Ramos (cell line): ENCODE data around the gene INPP4B.

ENCODE experiments used
- in situ Hi-C: fragments of 300-500 bp; cut with MboI; formaldehyde crosslinking; loops from one replicate; pipeline ENCODE4 v1.14.3; 2022; ENCODE audit warnings: low sequenced_read_pairs; ENCODE audit not compliant: unreplicated experiment

INPP4B gene

DNA sequence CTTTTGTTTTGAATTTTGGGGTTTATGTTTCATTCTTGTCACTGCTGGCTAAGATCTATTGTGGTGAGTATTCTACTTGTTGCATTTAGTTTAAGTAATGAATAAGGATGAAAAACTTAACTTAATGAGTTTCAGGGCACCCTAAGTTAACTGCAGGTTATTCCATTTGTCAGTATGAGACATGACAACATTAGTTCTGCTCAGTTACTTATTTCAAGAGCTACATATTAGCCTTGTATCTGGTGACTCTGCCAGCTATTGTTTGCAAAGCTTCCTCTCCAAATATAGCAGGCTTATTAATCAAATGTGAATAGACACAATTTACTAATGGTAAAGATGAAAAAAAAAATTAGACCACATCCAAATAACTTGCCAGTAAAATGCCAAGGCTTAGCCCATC, 642.6 kb downstream of the INPP4B start:
- in situ Hi-C loops = no loop called here

DNA sequence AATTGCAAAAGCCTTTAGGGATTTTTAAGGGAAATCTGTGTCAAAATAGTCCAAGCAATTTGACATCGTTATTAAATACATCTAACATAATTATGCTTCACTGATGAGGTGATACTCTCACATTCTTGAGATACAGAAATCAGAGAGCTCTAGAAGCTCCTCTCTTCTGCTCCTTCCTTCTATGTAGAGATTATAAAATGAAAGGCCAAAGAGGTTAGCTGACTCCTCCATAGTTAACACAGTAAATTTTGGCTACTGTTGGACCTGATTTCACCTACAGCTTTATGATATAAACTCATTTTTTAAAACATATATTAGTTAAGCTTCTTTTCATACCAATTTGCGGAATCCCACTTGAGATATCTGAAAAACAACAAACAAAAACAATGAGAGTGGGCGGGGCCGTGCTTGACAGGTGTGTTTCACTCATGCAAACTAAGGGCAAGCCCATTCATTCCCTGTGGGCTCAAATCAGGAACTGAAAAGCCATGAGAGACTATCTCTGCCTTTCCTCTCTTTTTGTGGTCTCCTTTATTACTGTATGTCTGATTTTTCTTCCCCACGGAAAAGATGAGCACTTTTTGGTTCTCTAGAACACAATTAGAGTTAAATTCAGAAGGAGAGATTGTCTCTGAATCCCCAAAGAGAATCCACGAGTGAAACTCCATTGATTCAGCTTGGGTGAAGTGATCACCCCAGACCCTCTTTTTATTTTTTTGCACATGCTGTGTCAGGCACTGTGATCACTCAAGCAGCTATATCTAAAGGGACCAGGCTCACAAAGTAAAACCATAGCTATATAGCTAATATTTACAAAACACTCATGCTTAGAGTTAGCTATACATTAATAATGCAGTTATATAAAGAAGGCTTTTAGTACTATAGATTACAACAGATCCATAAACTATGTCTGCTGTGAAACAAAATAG, 643.4 kb downstream of the INPP4B start:
- in situ Hi-C loops = no loop called here

DNA sequence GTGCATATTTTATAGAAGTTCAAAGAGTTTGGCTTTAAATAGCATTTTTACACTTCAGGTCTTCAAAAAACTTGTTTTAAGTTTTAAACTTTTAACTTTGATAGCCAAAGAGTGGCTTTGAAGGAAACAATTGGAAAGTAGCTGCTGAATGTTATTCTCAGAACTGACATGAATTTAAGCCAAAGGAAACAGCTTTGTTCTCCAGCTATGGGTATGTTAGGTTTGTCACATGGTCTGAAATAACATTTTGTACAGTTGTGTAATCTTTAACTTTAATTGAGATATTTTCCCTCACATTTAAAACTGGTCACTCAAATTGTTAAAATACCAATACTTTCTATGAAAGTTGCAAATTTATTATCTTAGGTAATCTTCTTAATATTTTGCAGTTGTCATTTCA, 645.1 kb downstream of the INPP4B start:
- in situ Hi-C loops = no loop called here

DNA sequence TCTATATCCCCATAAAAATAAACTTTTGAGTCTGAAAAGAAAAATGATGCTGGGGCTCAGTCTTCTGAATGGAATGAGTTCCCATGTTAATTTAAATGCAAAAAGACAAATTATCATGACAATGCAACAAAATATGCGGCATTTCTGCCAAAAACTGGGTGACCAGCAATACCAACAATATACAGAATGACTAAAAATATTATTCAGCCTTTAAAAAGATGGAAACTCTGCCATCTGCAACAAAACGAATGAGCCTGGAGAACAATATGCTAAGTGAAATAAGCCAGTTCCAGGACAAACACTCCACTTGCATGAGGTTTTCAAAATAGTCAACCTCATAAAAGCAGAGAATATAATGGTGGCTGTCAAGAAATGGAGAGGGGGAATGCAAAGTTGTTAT, 651.2 kb downstream of the INPP4B start:
- in situ Hi-C loops = no loop called here

DNA sequence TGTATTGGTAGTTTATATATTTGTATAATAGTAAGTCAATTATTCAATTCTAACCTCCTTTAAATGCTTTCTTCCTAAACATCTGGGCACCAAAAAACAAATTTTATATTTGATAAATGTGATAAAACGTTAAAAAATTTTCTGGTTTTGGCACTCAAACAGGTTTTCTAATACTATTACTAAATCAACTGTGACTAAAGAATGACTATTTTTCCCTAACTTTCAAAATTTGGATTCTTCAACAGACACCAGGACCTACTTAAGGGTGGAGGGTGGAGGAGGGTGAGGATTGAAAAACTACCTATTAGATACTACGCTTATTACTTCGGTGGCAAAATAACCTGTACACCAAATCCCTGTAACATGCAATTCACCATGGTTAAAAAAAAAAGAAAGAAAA, 654.2 kb downstream of the INPP4B start:
- in situ Hi-C loops = no loop called here

DNA sequence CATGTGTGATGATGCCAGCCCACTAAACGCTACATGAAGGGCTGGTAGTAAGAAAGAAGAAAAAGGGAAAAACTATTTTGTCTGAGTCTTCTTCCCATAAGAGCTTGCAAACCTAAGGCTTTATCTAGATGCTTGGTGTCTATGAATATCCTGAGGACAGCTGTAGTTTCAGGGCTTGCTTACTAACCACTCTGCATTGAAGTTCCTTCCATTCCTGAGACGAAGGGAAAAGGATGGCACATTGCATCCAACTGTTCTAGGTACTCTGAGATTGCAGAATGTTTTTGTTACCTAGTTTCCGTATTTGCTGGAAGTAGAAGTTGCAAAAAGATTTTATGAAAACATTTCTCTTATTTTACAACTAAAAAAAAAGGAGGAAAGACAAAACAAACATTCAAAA, 665.1 kb downstream of the INPP4B start:
- in situ Hi-C loops = no loop called here

DNA sequence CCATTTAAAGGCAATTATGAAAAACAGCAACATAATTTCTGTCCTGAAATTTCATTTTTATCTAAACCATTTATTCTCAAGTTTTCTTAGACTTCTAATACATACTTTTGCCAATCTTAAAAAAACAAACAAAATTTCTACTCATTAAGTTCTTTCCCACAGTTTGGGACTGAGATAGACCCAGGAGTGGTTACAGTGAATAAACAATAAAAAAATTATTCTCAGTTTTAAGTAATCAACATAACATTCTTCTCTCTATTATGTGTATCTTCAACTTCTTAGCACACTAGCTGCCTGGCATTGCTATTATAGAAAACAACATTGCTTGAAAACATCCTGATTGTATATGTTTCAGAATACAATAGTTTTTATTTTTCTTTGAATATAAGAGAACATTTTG, 676.9 kb downstream of the INPP4B start:
- in situ Hi-C loops = no loop called here

DNA sequence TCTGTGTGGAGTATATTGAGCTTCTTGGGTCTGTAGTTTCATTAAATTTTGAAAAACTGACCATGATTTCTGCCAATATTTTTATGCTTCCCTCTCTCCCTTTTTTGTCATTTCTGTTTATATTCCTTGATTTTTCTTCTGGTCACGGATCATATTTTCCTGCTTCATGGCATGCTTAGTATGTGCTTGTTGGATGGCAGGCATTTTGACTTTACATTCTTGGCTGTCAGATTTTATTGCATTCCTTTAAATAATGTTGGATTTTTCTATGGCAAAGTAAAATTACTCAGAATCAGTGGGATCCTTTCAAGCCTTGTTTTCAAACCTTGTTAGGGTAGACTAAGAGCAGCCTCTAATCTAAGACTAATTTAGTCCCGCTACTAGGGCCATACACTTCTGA, 677.9 kb downstream of the INPP4B start:
- in situ Hi-C loops = no loop called here

DNA sequence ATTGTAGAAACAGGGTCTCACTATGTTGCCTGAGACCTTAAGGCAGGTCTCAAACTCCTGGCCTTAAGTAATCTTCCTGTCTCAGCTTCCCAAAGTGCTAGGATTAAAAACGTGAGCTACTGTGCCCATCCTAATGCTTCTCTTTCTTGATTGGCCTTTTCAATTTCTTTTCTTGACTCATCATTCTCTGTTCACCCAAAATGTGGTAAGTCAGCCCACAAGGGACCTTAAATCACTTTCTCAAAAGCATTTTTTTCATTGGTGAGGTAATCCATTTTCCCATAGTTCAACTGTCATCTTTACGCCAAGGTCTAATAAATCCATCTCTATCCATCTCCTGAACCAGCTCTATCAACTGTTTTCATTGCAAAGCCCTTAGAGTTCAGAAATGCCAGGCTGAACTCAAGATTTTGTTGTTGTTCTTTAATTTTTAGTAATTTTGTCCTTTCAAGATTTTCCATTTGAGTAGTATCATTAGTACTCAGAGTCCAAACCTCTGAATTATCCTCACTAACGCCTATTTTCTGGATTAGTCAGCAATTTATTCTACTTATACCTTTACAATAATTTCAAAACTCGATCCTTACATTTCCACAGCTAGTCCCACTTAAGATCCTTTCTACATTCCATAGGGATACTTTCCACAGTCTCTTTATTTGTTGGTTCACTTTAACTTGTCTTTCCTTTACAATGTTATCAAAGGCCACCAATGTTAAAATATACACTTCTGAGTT, 681.2 kb downstream of the INPP4B start:
- in situ Hi-C loops = no loop called here

DNA sequence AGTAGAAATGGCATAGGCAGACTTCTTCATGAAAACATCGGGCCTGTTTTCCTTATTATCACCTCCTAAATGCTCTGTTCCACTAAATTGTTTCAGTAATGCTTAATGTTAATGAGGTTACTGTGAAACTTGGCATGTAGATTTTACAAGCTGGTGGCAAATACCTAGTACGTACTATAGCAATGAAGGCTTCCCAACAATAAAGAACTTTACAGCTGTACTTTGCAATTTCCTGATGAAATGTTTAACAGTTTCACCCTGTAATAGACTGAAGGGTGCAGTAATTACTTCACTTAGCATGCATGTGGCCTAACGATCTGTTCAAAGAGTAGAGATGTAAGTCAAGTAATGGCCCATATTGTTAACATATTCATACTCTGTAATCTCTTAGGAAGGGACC, 685.0 kb downstream of the INPP4B start:
- in situ Hi-C loops = no loop called here

DNA sequence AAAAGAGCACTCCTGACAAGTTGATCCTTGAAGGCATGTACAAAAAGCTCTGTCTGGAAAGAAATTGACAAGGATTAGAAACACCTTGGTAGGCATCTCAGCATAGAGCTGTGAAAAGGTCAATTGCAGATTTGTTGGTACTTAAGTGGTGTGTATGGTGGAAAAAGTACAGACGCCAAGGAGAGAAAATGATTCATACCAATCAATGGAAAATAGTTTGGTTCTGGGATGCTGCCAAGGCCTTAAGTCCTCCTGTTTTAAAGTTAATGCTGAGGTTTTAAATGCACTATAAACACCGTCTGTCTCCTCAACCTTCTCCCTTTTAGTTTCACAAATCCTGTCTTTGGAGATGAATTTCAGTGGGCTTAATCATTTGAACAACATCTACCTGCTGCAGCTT, 685.6 kb downstream of the INPP4B start:
- in situ Hi-C loops = no loop called here

DNA sequence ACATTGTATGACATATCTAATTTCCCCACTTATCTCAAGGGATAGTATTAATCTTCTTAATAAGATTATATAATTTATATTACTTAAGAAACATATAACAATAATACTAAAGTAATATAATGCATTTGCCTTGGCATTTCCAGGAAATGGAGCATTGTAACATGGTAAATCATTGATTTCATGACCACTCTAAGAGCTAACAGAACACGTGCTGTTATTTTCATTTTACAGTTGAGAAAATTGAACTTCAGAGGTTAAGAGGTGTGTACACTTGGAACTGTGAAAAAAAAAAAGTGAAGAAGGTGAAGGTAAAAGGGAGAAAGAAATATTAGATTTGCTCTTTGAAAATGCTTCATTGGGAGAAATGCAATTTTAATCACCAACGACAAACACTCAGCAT, 687.1 kb downstream of the INPP4B start:
- in situ Hi-C loops = no loop called here

DNA sequence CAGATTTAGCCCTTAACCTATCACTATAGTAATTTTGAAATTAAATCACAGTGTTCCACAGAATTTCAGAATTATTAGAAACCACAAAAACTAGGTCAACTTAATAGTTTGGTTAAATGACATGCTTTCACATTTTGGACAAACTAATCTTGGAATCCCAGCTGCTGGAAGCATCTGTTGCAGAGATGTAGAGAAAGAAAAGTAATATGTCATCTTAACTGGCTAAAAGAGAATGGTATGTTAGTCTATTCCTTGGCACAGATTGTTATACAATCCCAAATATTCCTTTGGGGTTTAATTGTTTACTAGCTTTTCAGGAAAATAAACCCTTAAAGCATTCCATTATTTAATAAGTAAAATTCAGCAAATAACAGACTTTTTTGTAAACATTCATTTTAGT, 689.8 kb downstream of the INPP4B start:
- in situ Hi-C loops = no loop called here

DNA sequence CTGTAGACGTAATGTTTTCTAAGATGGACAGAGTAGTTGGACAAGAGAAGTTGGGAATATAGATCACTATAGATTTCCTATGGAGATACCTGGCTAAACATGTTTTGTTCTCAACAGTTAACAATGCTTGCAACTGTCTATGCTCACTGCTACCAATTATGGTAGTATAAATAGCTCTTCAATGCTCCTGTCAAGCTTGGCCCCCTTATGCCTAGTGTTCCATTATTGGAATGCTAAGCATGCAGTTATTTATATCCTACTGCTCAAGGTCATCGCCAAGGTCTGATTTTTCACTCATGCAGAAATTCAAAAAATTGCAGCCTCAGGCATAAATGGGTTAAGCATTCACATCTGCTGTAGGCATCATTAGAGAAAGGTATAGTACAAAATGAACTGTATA, 690.8 kb downstream of the INPP4B start:
- in situ Hi-C loops = no loop called here

DNA sequence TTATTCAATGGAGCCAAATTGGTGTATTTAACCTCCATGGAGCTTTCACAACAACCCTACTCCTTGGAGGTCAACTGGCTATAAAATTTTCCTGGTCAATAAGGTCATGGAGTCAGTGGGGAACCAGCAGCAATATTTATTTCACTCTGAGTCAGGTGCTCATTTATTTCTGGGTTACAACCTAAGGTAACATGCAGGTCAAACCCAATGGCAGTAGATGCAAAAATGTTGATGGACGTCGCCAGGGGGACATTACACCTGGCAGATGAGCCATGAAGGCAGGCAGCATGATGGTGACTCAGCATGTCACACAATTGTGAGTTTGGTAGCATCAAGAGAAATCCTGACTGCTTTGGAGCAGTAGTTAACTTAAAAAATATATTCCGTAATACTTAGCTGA, 695.6 kb downstream of the INPP4B start:
- in situ Hi-C loops = no loop called here

DNA sequence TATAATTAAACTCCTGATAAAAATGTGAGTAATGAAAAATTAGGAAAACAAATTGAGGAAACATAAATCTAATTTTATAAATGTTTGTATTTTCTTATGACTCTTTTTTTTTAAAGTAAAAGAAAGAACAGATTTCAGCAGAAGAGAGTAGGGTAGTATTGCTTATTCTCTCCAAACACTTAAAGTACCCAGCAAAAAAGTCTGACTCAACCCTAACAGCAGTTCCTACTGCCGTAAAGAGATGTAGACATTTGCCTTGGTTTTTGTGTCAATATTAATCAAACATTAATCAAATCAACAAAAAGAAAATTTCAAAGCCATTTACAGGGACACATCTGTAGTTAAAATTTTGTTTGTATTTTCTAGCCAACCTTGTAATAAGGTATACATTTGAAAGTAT, 701.3 kb downstream of the INPP4B start:
- in situ Hi-C loops = no loop called here

DNA sequence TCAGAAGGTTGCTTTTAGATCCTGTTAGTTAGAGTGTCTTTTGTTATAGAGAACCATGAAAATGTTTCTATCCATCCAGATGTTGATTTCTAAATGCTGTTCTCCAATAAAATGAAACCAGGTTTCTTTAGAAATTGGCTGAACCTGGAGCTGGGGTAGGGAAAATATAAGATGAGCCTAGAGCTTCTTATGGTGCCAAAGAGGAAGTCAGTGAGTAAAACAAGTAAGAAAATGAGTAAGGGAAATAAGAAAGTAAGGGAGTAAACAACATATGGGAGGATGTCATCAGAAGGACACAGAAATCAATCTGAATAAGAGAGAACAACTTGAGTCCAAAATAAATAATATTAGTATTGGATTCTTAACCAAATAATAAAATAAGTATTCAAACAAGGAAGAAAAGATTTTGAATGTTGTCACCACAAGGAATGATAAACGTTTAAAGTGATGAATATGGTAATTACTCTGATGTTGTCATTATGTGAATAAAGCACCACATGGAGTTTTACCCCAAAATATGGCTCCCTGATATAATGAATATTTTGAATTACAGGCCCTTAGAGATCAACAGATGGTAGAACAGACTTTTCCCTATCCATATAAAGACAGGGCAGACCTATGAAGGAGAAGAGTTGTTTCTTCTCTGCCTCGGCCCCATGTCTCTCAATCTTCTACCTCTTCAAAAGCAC, 703.6 kb downstream of the INPP4B start:
- in situ Hi-C loops = no loop called here

DNA sequence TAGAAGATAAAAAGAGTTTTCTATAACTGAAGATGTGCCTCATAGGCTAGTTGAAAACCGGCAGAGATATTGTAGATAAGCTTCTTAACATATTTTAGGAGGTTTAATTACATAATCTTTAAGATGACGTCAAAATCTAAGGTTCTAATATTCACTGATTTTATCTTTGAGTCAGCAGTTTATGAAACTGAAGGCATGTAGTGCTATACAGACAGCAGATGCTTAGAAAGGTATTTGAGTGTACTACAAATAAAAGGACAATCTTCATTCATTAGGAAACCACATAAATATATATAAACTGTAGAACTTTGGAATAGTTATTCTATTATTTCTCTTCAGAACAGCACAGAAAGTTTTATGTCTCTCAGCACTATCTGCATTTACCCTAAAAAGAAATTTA, 704.9 kb downstream of the INPP4B start:
- in situ Hi-C loops = no loop called here

DNA sequence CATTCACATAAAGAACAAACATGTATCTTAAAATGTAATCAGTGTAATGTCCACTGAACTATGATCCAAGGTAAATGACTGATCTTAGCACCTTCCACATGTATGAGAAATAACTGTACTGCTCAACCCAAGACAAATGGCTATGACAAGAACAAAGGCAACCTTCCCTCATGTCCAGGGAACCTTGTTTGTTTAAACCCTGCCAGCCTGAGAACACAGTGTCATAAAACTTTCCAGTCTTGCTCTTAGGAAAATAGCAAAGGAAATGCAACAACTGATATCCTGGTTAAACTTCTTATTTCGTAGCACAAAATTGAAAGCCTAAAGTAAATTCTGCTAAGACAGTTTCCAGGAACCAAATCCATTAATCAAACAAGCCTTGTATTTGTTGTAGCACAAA, 715.4 kb downstream of the INPP4B start:
- in situ Hi-C loops = no loop called here

DNA sequence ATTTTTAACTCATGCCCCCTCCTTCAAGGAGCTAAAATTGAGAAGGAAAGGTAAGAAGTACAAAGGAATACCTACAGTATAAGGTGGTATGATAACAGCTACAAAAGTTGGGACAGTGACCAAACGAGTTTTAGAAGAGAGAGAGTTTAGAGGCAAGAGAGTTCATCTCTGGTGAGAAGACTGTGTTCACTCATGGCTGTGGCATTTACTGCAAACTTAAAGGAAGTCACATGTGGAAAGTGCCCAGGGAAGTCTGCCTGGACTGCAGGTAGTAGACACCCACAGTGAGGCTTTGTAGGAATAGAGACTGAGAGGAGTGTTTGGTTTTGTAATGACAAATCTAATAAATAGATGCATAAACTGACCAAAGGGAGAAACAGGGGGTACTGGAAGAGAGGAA, 716.2 kb downstream of the INPP4B start:
- in situ Hi-C loops = no loop called here

DNA sequence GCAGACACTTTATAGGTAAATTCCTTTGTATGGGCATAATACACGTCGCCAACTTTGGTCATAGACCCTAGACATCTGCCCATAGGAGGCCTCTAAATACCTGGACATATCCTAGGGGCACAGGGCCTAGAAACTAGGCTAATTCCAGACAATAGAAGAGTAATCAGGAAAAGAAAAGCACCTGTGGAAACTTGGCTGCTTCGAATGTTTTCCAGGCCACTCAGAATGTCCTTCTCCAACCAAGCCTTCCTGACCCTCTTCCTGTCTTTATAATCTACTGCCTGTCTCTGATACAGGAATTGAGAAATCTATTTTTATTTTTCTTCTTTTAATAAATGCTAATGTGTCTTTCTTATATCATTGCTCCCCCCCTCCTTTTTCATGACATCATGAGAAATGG, 716.6 kb downstream of the INPP4B start:
- in situ Hi-C loops = no loop called here
